Activated CD4-positive, alpha-beta T cell treated with anti-CD3 and anti-CD28 coated beads, Interleukin-2, amount 50 U/mL, for 24 hours (primary cell): Measurements from ENCODE around the gene WDR76.

ENCODE experiments used
- DNase-seq, 2 donors: peaks; one replicate each; pipeline ENCODE4 v3.0.0-alpha.2; 2020; ENCODE audit warnings: low read depth in 1 of 2, low spot score in 1 of 2

WDR76 gene

DNA sequence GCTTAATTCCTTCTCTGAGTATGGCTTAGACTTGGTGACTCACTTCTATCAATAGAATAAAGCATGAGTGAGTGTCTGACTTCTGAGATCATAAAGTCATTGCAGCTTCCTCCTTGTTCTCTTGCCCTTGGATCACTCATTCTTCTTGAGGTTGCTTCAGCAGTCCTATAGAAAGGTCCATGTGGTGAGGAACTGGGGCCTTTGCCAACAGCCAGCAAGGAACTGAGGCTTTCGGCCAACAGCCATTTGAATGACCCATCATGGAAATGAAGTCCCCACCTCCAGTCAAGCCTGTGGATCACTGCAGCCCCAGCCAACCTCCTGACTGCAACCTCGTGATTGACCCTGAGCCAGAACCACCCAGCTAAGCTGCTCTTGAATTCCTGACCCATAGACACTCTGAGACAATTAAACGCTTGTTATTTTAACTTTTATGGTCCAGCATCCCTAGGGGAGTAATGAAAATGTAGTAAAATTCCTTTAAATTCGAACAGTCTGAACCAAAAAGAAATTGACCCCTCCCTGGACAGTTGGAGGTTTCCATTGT, 84.5 kb downstream of the WDR76 start:
- no peak for DNase-seq

DNA sequence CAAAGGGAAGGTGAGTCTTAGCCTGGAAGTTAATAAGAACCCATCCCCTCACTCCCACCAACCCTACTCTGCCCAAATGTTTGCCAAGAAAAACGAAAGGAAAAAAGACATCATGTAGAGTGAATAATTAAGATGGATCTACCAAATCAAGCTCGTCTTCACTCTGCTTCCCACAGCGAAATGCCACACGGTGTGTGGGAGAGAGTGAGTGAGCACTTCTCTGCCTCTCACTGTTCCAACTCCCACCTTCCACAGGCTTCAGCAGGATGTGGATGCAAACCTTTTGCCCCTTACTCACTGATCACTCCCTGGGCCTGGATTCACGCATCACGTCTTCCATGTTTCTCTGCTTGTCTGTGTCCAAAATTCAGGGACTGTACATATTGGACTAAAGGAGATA, 85.4 kb downstream of the WDR76 start:
- DNase-seq, result no peak

DNA sequence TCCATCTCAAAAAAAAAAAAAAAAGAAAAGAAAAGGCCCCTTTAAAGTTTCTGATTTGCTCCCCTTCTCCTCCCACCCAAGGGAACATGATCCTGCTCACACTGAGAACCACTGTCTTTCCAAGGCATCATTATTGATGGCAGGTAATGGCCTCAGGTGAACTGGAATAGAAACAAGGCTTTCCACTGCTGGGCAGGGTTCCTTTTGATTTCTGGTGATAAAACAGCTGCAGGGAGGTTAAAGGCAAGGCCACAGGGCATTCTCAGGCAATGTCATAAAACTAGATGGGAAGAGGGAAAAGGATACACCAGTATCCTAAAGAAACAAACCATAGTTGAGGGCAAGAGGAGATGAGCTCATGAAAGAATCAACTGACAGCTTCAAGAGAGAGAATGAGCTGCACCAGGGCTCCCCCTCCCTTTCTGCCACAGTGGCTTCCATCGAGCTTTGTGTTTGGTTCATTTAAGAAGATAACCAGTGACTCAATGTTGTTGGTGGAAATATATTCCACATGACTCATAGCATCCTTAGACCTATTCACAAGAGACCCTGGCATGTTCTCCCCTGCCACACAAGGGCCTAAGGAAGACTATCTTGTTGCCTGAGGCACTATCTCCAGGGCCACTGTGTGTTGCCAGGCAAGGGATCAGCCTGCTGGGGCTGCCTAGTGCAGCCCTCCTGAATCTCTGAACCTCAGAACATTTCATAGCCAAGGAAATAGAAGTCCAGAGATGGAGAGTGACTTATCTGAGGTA, 86.4 kb downstream of the WDR76 start:
- DNase-seq, result no peak

DNA sequence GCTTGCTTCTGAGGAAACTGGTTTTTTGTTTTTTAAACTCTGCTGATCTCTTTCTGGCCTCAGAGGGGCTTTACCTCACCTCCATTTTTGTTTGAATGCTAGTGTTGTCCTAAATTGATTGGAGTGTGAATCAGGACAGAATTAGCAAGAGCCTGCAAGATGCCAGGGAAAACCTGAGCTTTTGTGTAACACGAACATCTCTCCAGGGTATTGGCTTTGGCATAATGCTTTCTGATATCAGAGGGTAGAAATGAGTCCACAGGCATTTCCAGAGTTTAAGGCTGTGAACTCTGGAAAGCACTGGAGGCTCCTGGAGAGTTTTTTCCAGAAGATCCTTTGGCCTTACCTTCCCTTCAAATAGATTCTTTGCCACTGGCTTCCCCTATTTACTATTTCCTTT, 87.1 kb downstream of the WDR76 start:
- DNase-seq, result no peak

DNA sequence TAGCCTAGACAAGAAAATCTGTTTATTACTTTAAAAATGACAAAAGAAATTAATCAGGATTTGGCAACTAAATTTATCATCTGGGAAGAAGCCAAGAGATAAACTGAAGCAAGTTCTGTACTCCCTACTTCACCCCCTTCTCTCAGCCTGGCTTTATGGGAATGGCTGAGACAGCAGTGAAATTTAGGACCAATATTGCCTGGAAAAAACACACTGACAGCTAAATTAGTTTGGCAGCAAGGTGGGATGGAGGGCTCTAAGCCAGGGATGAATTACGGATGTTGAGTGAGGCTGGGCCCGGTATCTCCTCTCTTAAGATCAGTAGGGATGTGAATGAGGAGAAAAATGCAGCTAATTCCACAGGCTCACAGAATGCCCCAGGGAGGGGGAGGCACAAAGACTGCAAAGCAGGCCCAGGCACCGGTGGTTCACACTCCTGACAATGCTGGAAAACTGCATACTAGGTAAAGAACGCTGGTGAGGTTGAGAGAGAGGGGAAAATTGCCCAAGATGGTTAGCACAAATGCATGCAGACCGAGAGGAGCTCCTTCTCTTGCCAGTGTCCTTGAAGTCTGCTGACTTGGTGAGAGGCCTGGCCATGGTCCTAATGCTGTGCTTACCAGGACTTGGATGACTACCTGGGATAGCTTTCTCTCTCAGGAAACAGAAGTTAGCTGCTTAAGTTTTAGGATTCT, 89.0 kb downstream of the WDR76 start:
- DNase-seq, result no peak

DNA sequence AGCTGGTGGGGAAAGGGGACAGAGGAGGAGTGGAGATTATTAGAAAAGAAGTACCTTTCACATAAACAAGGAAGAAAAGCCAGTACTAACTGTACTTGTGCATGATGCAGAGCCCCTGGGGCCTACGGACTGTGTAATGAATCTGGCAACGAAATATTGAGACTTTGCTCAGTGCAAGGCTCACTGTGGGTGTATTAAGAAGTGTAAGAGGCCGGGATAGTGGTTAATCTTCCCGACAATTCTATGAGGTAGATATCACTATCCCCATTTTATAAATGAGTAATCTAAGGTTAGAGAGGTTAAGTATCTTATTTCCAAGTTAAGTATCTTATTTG, 89.5 kb downstream of the WDR76 start:
- DNase-seq, result no peak
